Stimulated activated CD4-positive, alpha-beta T cell treated with anti-CD3 and anti-CD28 coated beads, TNF-alpha, amount 100 ng/mL, for 24 hours (primary cell): ENCODE results near the gene EFNA5.
A peak's percentile ranks its signal among the peaks of the same experiment; 100 is the strongest.

ENCODE experiments used
- DNase-seq, 3 experiments: peaks; one replicate each; pipeline ENCODE4 v3.0.0-alpha.2; 2020; ENCODE audit warnings: low read depth in 3 of 3

Gene EFNA5

GRCh38 chr5:107670932-107671741, at the start of gene EFNA5:
EFNA5 (minus strand) TSS chr5:107670937.
- DNase-seq: no peak

GRCh38 chr5:107719034-107719606, 48.4 kb upstream of the EFNA5 start:
- no peak for DNase-seq

- no peak for DNase-seq
These were observed 47.1 kb upstream of the EFNA5 start for GRCh38 chr5:107717816-107718215.

GRCh38 chr5:107713228-107713627, 42.5 kb upstream of the EFNA5 start:
- DNase-seq: no peak

- DNase-seq: no peak
These were observed 41.7 kb upstream of the EFNA5 start for GRCh38 chr5:107712359-107712870.

DNA sequence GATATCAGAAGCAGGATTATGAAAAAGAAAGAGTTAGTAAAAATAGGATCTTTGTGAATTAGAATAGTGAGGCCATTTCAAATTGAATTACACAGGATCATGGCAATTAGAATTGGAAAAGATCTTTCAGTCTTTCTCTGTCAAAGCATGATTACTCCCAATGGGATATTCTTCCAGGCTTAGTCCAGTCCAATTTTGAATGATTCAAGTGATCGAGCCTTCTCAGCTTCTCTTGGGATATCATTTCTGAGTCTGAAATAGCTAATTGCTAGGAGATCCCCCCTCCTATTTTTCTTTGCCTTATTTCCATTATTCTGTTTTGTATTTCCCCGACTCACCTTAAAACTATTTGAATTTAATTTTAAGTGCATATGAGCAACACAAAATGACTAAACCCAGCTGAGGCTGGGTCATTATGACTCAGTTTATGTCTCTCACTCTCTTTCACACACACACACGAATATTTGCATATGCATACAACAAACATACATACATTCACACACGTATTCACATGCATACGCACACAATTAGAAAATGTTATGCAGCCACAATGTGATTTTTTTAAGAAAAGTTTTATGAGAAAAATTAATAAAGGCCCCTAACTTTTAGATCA, 34.8 kb upstream of the EFNA5 start:
- DNase-seq: no peak

- DNase-seq: no peak
These were observed 34.1 kb upstream of the EFNA5 start for GRCh38 chr5:107704681-107705401.

- no peak for DNase-seq
These were observed 29.7 kb upstream of the EFNA5 start for GRCh38 chr5:107700481-107700880.

GRCh38 chr5:107699425-107699824, 28.7 kb upstream of the EFNA5 start:
- DNase-seq: no peak

DNA sequence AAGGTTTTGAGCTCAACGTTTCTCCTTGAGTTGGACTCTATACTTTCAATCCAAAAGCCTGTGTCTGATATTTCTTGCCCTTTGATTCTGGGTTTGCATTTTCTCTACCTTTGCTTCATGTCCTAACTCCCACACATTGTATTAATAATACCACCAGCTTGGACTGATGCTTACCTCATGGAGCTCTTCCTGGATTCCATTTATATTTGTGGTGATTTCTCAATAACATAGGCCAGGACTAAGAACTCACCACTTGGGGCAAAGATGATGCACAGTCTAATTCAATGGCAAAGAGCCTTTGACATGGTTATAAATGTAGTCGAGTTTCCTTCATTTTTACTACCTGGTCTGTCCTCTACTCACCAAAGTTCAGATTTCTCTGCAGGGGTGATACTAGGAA, 27.5 kb upstream of the EFNA5 start:
- DNase-seq: no peak

DNA sequence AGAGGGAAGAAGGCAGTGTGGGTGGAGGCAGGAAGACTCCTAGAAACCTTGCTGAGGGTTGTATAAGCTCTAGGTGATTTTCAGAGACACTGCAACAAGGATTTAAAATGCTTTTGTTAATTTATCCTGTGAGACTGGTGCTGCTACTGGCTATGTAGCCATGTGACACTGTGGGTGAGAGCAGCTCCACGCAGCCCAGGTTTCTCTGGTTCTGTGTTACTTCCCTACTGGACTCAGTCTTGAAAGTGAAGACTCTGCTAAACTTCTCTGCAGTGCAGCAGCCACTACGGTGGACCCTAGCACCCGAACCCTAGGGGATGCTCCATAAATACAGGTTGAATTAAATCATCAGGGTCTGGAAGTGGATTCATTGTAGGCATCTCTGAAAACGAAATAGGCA, 25.8 kb upstream of the EFNA5 start:
- no peak for DNase-seq

DNA sequence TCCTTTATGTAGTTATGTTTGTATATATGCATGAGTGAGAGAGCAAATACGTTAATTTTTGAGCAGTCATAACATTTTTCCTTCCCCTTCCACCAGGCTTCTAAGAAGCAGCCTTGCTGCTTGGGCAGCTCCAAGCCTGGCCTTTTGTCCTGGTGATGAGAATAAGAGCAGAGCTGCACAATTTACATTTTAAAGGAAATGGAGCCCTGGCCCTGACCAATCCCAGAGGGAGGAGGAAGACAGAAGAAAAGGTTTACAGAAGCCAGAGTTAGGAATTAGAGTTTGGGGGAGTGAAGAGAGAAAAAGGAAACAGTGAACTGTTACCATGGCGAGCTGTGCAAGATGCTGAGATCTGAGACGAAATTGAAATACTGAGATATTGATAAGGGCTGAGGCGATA, 25.3 kb upstream of the EFNA5 start:
- no peak for DNase-seq

GRCh38 chr5:107687937-107688336, 17.2 kb upstream of the EFNA5 start:
- DNase-seq: no peak

- no peak for DNase-seq
These were observed 16.7 kb upstream of the EFNA5 start for GRCh38 chr5:107687404-107687803.

DNA sequence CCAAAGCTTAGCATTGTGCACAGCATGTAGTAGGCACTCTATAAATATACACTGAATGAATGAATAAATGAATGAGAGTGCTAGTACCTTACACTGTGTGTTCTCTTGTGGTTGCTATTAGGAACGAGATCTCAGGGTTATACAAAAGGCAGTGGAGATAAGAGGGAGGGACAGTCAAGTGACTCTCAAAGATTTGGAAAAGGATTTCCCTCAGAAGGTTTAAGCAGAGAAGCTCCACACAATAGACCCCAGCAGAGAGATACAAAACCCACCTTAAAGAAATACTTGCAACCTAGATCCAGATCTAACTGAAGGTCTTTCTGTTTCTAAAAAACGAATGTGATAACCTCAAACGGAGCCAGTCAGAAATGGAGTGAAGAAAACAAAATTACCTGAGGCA, 11.8 kb upstream of the EFNA5 start:
- DNase-seq: no peak

- no peak for DNase-seq
These were observed 10.1 kb upstream of the EFNA5 start for GRCh38 chr5:107680799-107681198.

- DNase-seq: no peak
These were observed 9.4 kb upstream of the EFNA5 start for GRCh38 chr5:107680099-107680498.

DNA sequence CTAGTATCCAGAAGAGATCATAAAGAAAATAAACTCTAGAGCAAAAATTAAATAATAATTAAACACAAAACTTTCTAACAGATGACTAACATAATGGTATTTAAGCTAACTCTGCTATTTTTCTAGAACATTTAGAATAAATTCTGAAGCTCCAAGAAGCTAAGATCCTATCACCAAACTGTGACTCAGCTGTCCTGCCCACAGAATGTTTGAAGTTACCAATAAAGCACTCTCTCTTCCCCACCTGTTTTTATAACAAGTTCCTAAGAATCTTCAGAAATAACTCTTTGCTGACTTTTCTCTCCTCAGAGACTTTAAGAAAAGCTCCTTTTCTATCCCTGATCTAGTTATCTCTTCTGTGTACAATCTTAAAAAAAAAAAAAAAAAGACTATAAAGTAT, 6.0 kb upstream of the EFNA5 start:
- no peak for DNase-seq

GRCh38 chr5:107675201-107675600, 4.5 kb upstream of the EFNA5 start:
- no peak for DNase-seq

- no peak for DNase-seq
These were observed 3.9 kb upstream of the EFNA5 start for GRCh38 chr5:107674655-107675054.

GRCh38 chr5:107673368-107674136, 2.8 kb upstream of the EFNA5 start:
- DNase-seq: peak; percentile 38 to 78 (median 49)

DNA sequence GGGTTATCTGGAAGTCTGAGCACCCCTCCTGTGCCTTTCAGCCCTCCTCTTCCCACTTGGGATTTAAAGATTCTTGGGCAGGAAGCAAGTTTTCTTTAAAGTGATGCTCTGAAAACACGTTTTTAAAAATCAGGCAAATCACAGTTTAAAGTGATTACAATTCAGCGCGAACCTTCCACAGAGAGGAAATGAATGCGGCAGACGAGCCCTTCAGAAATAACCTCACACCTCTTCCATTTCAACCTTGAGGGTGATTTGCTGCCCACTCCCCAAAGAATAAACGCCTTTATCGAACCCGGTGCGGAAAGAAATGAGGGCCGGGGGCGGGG, 2.3 kb upstream of the EFNA5 start:
- DNase-seq: no peak
